NT2/D1 (cell line): Measurements from ENCODE around the gene SMCHD1.
"Not testable (repeated sequence)": the region's sequence is repeated elsewhere in the genome, so short reads cannot be mapped to it uniquely, and the experiment has no call there.

Experiments used
- DNase-seq: peaks from one replicate; pipeline ENCODE4 v3.0.0-alpha.2; 2011; ENCODE audit warnings: low read depth, low spot score
- H3K27me3 ChIP-seq: 2 replicates; pipeline ENCODE4 v1.6.0; 2011; ENCODE audit warnings: mild to moderate bottlenecking; ENCODE audit not compliant: insufficient read length, insufficient read depth
- H3K36me3 ChIP-seq: 2 replicates; pipeline ENCODE4 v1.6.1; 2011; ENCODE audit warnings: mild to moderate bottlenecking, low read length, mixed read lengths; ENCODE audit not compliant: insufficient read depth, insufficient read length
- H3K4me1 ChIP-seq: 2 replicates; pipeline ENCODE4 v1.5.1; 2011; ENCODE audit not compliant: insufficient read depth, insufficient read length
- H3K4me3 ChIP-seq: 2 replicates; pipeline ENCODE4 v1.5.1; 2011; ENCODE audit warnings: low read depth; ENCODE audit not compliant: insufficient read length
- H3K9ac ChIP-seq: 2 replicates; pipeline ENCODE4 v1.6.0; 2011; ENCODE audit warnings: low read depth; ENCODE audit not compliant: insufficient read length
- H3K9me3 ChIP-seq: 2 replicates; pipeline ENCODE4 v1.5.1; 2011; ENCODE audit warnings: mild to moderate bottlenecking, low read length; ENCODE audit not compliant: insufficient read depth
- SUZ12 ChIP-seq: IDR thresholded peaks from 2 replicates; pipeline ENCODE4 v1.6.1; 2011; ENCODE audit not compliant: insufficient read length, insufficient read depth; ENCODE audit errors: extremely low read depth
- YY1 ChIP-seq: IDR thresholded peaks from 2 replicates; pipeline ENCODE4 v1.6.1; 2011; ENCODE audit not compliant: insufficient read length, insufficient read depth
- ZNF274 ChIP-seq: IDR thresholded peaks from 2 replicates; pipeline ENCODE4 v1.6.1; 2011; ENCODE audit warnings: mild to moderate bottlenecking, low read depth, low read length

The SMCHD1 gene

GRCh38 chr18:2717407-2717806 lies 61.9 kb downstream of the SMCHD1 start:
- H3K4me3 ChIP-seq: no peak overlapping the region
- H3K36me3 ChIP-seq: peaks cover 57% of the 10 kb centered on the region
- no peak for DNase-seq
- H3K9me3 ChIP-seq: no peaks in the 10 kb centered on the region
- no peak for TF ChIP-seq ZNF274
- TF ChIP-seq SUZ12: no peak
- TF ChIP-seq YY1: no peak
- H3K9ac ChIP-seq: no peak overlapping the region
- no peaks in the 10 kb centered on the region for H3K4me1 ChIP-seq
- H3K27me3 ChIP-seq: no peaks in the 10 kb centered on the region

GRCh38 chr18:2719040-2719439 lies 63.5 kb downstream of the SMCHD1 start:
- Histone ChIP-seq H3K4me3 (no peak overlapping the region), H3K36me3 (peaks cover 54% of the 10 kb centered on the region), H3K9ac (no peak overlapping the region), H3K4me1 (no peaks in the 10 kb centered on the region), H3K9me3 (no peaks in the 10 kb centered on the region), H3K27me3 (no peaks in the 10 kb centered on the region)
- TF ChIP-seq YY1 (no peak), SUZ12 (no peak), ZNF274 (no peak)
- no peak for DNase-seq

GRCh38 chr18:2723207-2723606 lies 67.7 kb downstream of the SMCHD1 start:
- H3K36me3 ChIP-seq: peaks cover 50% of the 10 kb centered on the region
- H3K4me3 ChIP-seq: no peak overlapping the region
- no peak overlapping the region for H3K9ac ChIP-seq
- no peaks in the 10 kb centered on the region for H3K4me1 ChIP-seq
- TF ChIP-seq SUZ12 (no peak), YY1 (no peak), ZNF274 (no peak)
- H3K9me3 ChIP-seq: no peaks in the 10 kb centered on the region
- no peaks in the 10 kb centered on the region for H3K27me3 ChIP-seq
- DNase-seq: no peak

DNA sequence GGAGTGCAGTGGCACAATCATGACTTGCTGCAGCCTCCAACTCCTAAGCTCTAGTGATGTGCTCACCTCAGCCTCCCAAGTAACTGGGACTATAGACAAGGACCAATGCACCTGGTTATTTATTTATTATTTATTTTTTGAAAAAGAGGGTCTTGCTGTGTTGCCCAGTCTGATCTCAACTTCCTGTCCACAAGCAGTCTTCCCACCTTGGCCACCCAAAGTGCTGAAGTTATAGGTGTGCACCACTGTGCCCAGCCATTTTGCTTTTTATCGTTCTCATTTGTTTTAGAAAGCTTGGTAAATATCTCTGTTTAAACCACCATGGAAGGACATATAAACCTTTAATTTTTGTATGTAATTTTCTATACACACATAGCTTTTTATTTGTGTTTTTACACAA lies 74.2 kb downstream of the SMCHD1 start:
- no peak for DNase-seq
- Histone ChIP-seq H3K36me3 (peaks cover 52% of the 10 kb centered on the region), H3K9ac (no peak overlapping the region), H3K27me3 (no peaks in the 10 kb centered on the region), H3K9me3 (no peaks in the 10 kb centered on the region), H3K4me1 (no peaks in the 10 kb centered on the region), H3K4me3 (no peak overlapping the region)
- TF ChIP-seq ZNF274 (no peak), SUZ12 (no peak), YY1 (no peak)

GRCh38 chr18:2736823-2737222 lies 81.3 kb downstream of the SMCHD1 start:
- Histone ChIP-seq H3K4me1 (no peaks in the 10 kb centered on the region), H3K9me3 (no peaks in the 10 kb centered on the region), H3K9ac (no peak overlapping the region), H3K27me3 (no peaks in the 10 kb centered on the region), H3K36me3 (peaks cover 35% of the 10 kb centered on the region), H3K4me3 (no peak overlapping the region)
- TF ChIP-seq YY1 (no peak), SUZ12 (no peak), ZNF274 (no peak)
- no peak for DNase-seq

DNA sequence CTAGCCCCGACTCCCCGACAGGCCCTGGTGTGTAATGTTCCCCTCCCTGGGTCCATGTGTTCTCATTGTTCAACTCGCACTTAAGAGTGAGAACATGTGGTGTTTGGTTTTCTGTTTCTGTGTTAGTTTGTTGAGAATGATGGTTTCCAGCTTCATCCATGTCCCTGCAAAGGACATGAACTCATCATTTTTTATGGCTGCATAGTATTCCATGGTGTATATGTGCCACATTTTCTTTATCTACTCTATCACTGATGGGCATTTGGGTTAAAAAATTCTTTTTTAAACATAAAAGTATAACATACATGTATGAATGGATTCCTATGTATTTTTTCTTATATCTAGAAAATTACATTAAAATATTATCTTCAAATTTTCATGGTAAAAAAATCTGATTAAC lies 84.6 kb downstream of the SMCHD1 start:
- not testable (repeated sequence) for DNase-seq, H3K4me1 ChIP-seq, H3K27me3 ChIP-seq, H3K9ac ChIP-seq, H3K4me3 ChIP-seq, H3K9me3 ChIP-seq
- peaks cover 35% of the 10 kb centered on the region for H3K36me3 ChIP-seq

DNA sequence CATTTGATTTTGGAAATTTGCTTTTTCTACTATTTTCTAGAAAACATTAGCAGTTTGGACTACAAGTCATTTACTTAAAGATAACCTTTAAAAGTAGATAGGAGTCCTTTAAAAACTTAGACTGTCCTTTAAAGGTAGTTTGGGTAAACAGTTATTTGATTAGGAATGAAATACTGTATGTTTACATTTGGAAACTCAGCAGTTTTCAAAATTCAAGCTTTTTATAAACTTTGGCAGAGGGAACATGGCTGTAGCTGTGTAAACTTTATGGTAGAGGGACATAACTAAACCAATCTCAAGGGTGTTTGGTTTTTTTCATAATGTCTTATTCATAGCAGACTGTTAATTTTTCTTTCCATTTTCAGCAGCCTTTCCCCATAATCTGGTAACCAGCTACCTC lies 90.7 kb downstream of the SMCHD1 start:
- no peak overlapping the region for H3K4me3 ChIP-seq
- H3K27me3 ChIP-seq: no peaks in the 10 kb centered on the region
- peaks cover 41% of the 10 kb centered on the region for H3K36me3 ChIP-seq
- no peak for DNase-seq
- no peak overlapping the region for H3K9ac ChIP-seq
- no peaks in the 10 kb centered on the region for H3K4me1 ChIP-seq
- no peaks in the 10 kb centered on the region for H3K9me3 ChIP-seq
- TF ChIP-seq ZNF274: no peak
- TF ChIP-seq YY1: no peak
- no peak for TF ChIP-seq SUZ12

DNA sequence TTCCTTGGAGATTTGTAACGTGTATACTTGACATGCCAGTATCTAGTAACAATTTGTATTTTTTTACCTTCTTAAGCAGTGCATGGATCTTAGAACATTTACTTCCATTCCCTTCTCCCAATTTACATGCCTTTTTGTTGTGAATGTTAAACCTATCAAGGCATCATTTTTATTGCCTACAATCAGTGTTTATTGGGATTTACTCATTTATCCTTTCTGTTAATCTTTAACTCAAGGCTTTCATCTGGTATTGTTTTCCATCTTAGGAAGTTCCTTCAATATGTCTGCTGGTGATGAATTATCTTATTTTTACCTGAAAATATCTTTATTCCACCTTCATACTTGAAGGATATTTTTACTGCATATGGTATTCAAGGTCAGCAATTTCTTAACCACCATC lies 102.8 kb downstream of the SMCHD1 start:
- no peak for DNase-seq
- peaks cover 28% of the 10 kb centered on the region for H3K36me3 ChIP-seq
- no peaks in the 10 kb centered on the region for H3K4me1 ChIP-seq
- H3K9me3 ChIP-seq: no peaks in the 10 kb centered on the region
- H3K27me3 ChIP-seq: no peaks in the 10 kb centered on the region
- TF ChIP-seq SUZ12 (no peak), ZNF274 (no peak), YY1 (no peak)
- no peak overlapping the region for H3K4me3 ChIP-seq
- H3K9ac ChIP-seq: no peak overlapping the region
